Hepatocyte (in vitro differentiated cells): ENCODE results near the gene SRPRB. TPM values are rescaled to one million over a fixed set of nuclear protein-coding genes. Genes with fewer than 3 reads are reported as not detected.

Experiments
- DNase-seq: peaks from one replicate; pipeline ENCODE4 v3.0.0-alpha.2; 2016; ENCODE audit warnings: low spot score
- H2AFZ ChIP-seq: fragments of 200-600 bp; sonication (generic); 2 replicates; pipeline ENCODE4 v1.6.0; 2016; ENCODE audit warnings: antibody characterized with exemption, mild to moderate bottlenecking
- H3K27ac ChIP-seq: fragments of 200-600 bp; sonication (generic); 2 replicates; pipeline ENCODE4 v1.5.1; 2016; ENCODE audit warnings: mild to moderate bottlenecking
- H3K27me3 ChIP-seq: fragments of 200-600 bp; sonication (generic); 2 replicates; pipeline ENCODE4 v1.6.1; 2016
- H3K36me3 ChIP-seq: fragments of 200-600 bp; sonication (generic); replicated peaks from 2 replicates; pipeline ENCODE4 v1.5.1; 2016; ENCODE audit warnings: low read depth; ENCODE audit not compliant: insufficient read depth
- H3K4me1 ChIP-seq: fragments of 200-600 bp; sonication (generic); 2 replicates; pipeline ENCODE4 v1.5.1; 2016; ENCODE audit warnings: mild to moderate bottlenecking, moderate library complexity; ENCODE audit not compliant: insufficient read depth
- H3K4me2 ChIP-seq: fragments of 200-600 bp; sonication (generic); 2 replicates; pipeline ENCODE4 v1.6.0; 2016
- H3K4me3 ChIP-seq: fragments of 200-600 bp; sonication (generic); 2 replicates; pipeline ENCODE4 v1.5.1; 2016; ENCODE audit warnings: mild to moderate bottlenecking
- H3K79me2 ChIP-seq: fragments of 200-600 bp; sonication (generic); 2 replicates; pipeline ENCODE4 v1.6.0; 2017; ENCODE audit warnings: mild to moderate bottlenecking
- H3K9me2 ChIP-seq: fragments of 200-600 bp; sonication (generic); replicated peaks from 2 replicates; pipeline ENCODE4 v1.6.0; 2017; ENCODE audit warnings: mild to moderate bottlenecking; ENCODE audit not compliant: insufficient read depth
- H3K9me3 ChIP-seq: fragments of 200-600 bp; sonication (generic); 2 replicates; pipeline ENCODE4 v1.5.1; 2016; ENCODE audit warnings: low read depth, mild to moderate bottlenecking
- H4K20me1 ChIP-seq: fragments of 200-600 bp; sonication (generic); 2 replicates; pipeline ENCODE4 v1.6.0; 2016; ENCODE audit warnings: mild to moderate bottlenecking; ENCODE audit not compliant: insufficient read depth, poor library complexity, severe bottlenecking
- EZH2 ChIP-seq: fragments of 200-600 bp; sonication (generic); IDR thresholded peaks from 2 replicates; pipeline ENCODE4 v1.6.1; 2016; ENCODE audit warnings: antibody characterized with exemption, mild to moderate bottlenecking, borderline replicate concordance
- EZH2phosphoT487 ChIP-seq: fragments of 200-600 bp; sonication (generic); IDR thresholded peaks from one replicate; pipeline ENCODE4 v1.6.1; 2018; ENCODE audit warnings: antibody characterized with exemption, mild to moderate bottlenecking, low read depth, moderate library complexity; ENCODE audit not compliant: unreplicated experiment, severe bottlenecking
- WGBS: methylation state at CpG from one replicate; pipeline ENCODE4 v1.1.6; 2016; ENCODE audit warnings: low lambda C conversion rate; ENCODE audit errors: missing lambda C conversion rate; 5-methylcytosine and 5-hydroxymethylcytosine counted together
- polyA plus RNA-seq: library from polyadenylated mRNA; unstranded; fragments of >200 nt; fragmentation: Nextera tagmentation; extraction: Ambion mirVana; gene quantifications from 2 replicates; pipeline ENCODE4 v1.2.1, GENCODE V29; 2016
- total RNA-seq: library from RNA; depleted of rRNA; stranded (reverse); fragments of >200 nt; gene quantifications from 2 replicates; pipeline ENCODE4 v1.2.3, GENCODE V29; 2014
- TF ChIP-seq, protein P1 (sequence below): fragments of 200-600 bp; sonication (generic); IDR thresholded peaks from 2 replicates; pipeline ENCODE4 v1.5.1; 2016; ENCODE audit warnings: antibody characterized with exemption, mild to moderate bottlenecking; ENCODE audit not compliant: poor library complexity

SRPRB gene
- total and polyA plus RNA-seq, 2 experiments from 2014 or later: 94.4 to 129 TPM

DNA sequence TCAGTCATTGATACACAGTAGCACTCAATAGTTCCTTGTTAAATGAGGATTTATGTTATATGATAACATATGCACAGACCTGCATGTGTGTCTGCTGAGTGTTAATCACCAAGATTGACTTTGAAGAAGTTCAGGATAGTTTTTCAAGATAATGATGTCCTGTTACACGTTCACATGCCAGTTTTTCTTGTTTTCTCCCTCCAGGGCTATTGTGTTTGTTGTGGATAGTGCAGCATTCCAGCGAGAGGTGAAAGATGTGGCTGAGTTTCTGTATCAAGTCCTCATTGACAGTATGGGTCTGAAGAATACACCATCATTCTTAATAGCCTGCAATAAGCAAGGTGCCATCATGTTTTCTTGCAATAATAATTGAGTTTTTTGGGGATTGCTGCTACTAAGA lies 9.8 kb downstream of the SRPRB start:
- H3K79me2 ChIP-seq: no peaks in the 10 kb centered on the region
- no peak overlapping the region for H3K4me3 ChIP-seq
- no peak overlapping the region for H3K4me2 ChIP-seq
- no peaks in the 10 kb centered on the region for H3K9me2 ChIP-seq
- H3K27me3 ChIP-seq: no peaks in the 10 kb centered on the region
- no peaks in the 10 kb centered on the region for H4K20me1 ChIP-seq
- H3K27ac ChIP-seq: no peak overlapping the region
- no peak overlapping the region for H2AFZ ChIP-seq
- DNase-seq: no peak
- H3K9me3 ChIP-seq: no peaks in the 10 kb centered on the region
- H3K36me3 ChIP-seq: no peaks in the 10 kb centered on the region
- TF ChIP-seq EZH2phosphoT487 (no peak), EZH2 (no peak)
- TF ChIP-seq, protein P1, sequence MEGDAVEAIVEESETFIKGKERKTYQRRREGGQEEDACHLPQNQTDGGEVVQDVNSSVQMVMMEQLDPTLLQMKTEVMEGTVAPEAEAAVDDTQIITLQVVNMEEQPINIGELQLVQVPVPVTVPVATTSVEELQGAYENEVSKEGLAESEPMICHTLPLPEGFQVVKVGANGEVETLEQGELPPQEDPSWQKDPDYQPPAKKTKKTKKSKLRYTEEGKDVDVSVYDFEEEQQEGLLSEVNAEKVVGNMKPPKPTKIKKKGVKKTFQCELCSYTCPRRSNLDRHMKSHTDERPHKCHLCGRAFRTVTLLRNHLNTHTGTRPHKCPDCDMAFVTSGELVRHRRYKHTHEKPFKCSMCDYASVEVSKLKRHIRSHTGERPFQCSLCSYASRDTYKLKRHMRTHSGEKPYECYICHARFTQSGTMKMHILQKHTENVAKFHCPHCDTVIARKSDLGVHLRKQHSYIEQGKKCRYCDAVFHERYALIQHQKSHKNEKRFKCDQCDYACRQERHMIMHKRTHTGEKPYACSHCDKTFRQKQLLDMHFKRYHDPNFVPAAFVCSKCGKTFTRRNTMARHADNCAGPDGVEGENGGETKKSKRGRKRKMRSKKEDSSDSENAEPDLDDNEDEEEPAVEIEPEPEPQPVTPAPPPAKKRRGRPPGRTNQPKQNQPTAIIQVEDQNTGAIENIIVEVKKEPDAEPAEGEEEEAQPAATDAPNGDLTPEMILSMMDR: no peak
- 72% methylated on average over 2 of the region's 2 CpGs for WGBS
- no peaks in the 10 kb centered on the region for H3K4me1 ChIP-seq

DNA sequence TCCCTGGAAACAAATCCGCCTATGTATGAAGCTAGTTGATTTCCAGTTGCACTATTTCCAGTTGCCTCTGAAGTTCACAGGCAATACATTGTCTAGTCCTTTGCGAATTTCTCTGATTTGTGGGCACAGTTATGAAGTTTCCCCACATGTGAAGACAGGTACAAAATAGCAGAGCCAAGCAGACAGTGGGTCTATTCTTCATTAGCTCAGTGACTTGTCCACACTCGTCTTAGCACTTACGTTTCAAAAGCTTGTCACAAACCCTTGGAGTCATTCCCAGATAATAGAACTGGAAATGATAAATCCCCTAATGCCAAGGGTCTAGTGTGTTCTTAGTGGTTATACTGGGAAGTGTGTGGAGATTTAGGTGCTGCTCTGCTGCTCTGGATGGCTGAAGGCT lies 14.5 kb downstream of the SRPRB start:
- DNase-seq: no peak
- Histone ChIP-seq H3K4me1 (no peaks in the 10 kb centered on the region), H3K79me2 (no peaks in the 10 kb centered on the region), H3K36me3 (no peaks in the 10 kb centered on the region), H3K9me3 (no peaks in the 10 kb centered on the region), H3K27me3 (no peaks in the 10 kb centered on the region), H3K4me3 (no peak overlapping the region), H2AFZ (no peak overlapping the region), H3K27ac (no peak overlapping the region), H4K20me1 (no peaks in the 10 kb centered on the region), H3K9me2 (no peaks in the 10 kb centered on the region), H3K4me2 (no peak overlapping the region)
- TF ChIP-seq EZH2 (no peak), EZH2phosphoT487 (no peak)
- TF ChIP-seq, protein P1: no peak
- 97% methylated on average over 4 of the region's 4 CpGs for WGBS

DNA sequence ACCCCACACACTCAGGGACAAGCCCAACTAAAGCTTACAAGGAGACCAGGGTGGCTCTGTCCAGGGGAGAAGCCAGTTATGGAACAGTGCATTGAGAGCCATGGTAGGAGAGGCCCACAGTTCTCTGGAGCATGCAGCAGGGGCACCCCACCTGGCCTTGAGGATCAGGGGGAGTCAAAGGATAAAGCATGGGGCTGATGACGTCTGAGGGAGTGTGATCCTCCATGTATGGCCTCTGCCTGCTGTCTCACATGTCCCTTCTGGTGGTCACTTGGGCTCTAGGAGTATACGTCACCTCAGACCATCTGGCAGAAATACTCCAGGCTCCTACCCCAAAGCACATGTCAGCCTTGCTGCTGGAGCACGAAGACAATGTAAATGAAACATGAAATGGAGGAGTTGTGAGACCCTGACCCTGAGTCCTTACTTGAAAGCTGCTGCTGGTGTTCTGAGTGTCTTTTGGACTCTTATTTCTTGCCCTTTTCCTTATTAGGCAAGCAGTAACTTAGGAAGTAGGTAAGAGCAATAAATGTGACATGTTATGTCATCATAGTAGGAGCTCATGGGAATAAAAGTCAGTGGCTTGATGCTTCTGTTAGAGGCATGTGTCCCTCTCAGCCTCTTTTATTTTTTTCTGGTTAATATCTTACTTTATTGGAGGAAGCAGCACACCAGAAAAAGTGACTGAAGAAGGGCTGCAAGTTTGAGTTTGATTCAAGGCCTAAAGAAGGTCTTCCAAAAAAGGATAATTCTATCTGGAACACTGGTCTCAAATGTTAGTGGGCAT lies 15.5 kb downstream of the SRPRB start:
- no peak for DNase-seq
- no peak overlapping the region for H3K4me3 ChIP-seq
- no peaks in the 10 kb centered on the region for H3K27me3 ChIP-seq
- no peak overlapping the region for H2AFZ ChIP-seq
- H4K20me1 ChIP-seq: no peaks in the 10 kb centered on the region
- H3K9me2 ChIP-seq: no peaks in the 10 kb centered on the region
- H3K4me2 ChIP-seq: no peak overlapping the region
- H3K36me3 ChIP-seq: no peaks in the 10 kb centered on the region
- no peak overlapping the region for H3K27ac ChIP-seq
- TF ChIP-seq EZH2 (no peak), EZH2phosphoT487 (no peak)
- TF ChIP-seq, protein P1: no peak
- 98% methylated on average over 3 of the region's 3 CpGs for WGBS
- H3K4me1 ChIP-seq: no peaks in the 10 kb centered on the region
- H3K79me2 ChIP-seq: no peaks in the 10 kb centered on the region
- H3K9me3 ChIP-seq: no peaks in the 10 kb centered on the region
